ENCODE measurements around the gene PXN.

Gene PXN

GRCh38 chr12:120301962-120302815 is 36.7 kb upstream of the PXN start, which contains the start of gene SIRT4 (continued):
- TF ChIP-seq ZNF623 (tag by site-specific recombination; IDR thresholded peaks at IDR 0.05) (no peak), KLF1 (tag by site-specific recombination; IDR thresholded peaks at IDR 0.05) (peak; percentile 34; the same call in 1 of the 2 replicates), ZNF48 (tag by site-specific recombination; IDR thresholded peaks at IDR 0.05) (no peak), ZNF184 (tag by site-specific recombination; IDR thresholded peaks at IDR 0.05) (no peak), ZNF654 (tag by site-specific recombination; IDR thresholded peaks at IDR 0.05; ENCODE audit: low read depth) (peak; percentile 44), YY2 (tag by site-specific recombination; IDR thresholded peaks at IDR 0.05) (no peak), ZNF121 (tag by site-specific recombination; IDR thresholded peaks at IDR 0.05) (peak; percentile 30; the same call in 1 of the 2 replicates), ZNF768 (tag by site-specific recombination; IDR thresholded peaks at IDR 0.05) (no peak; the same call in 1 of the 2 replicates), ZNF501 (tag by site-specific recombination; IDR thresholded peaks at IDR 0.05) (peak; percentile 87), ZSCAN16 (tag by site-specific recombination; IDR thresholded peaks at IDR 0.05) (no peak), ZNF2 (tag by site-specific recombination; IDR thresholded peaks at IDR 0.05) (peak; percentile 94), ZNF366 (tag by site-specific recombination; conservative IDR thresholded peaks at IDR 0.05) (peak; percentile 34; the same call in 1 of the 2 replicates), ZNF174 (tag by site-specific recombination; IDR thresholded peaks at IDR 0.05) (no peak), RBAK (tag by site-specific recombination; IDR thresholded peaks at IDR 0.05) (no peak), ZFP37 (tag by site-specific recombination; IDR thresholded peaks at IDR 0.05) (no peak), ZNF433 (tag by site-specific recombination; IDR thresholded peaks at IDR 0.05; ENCODE audit: low read depth) (no peak), SALL2 (tag by site-specific recombination; IDR thresholded peaks at IDR 0.05; ENCODE audit: borderline replicate concordance) (no peak), ZBTB8A (tag by site-specific recombination; IDR thresholded peaks at IDR 0.05) (peak; percentile 45; the same call in 1 of the 2 replicates), ZSCAN30 (tag by site-specific recombination; IDR thresholded peaks at IDR 0.05) (no peak; the same call in 1 of the 2 replicates), ZNF350 (tag by site-specific recombination; IDR thresholded peaks at IDR 0.05) (no peak), ZNF423 (tag by site-specific recombination; IDR thresholded peaks at IDR 0.05) (no peak), INSM2 (tag by site-specific recombination; IDR thresholded peaks at IDR 0.05) (peak; percentile 100), ZNF362 (tag by site-specific recombination; IDR thresholded peaks at IDR 0.05) (peak; percentile 97), ZNF239 (tag by site-specific recombination; IDR thresholded peaks at IDR 0.05) (peak; percentile 9; the same call in 1 of the 2 replicates), ZNF692 (tag by site-specific recombination; IDR thresholded peaks at IDR 0.05) (peak; percentile 94), PRDM10 (tag by site-specific recombination; IDR thresholded peaks at IDR 0.05) (peak; percentile 100), ZFP69B (tag by site-specific recombination; IDR thresholded peaks at IDR 0.05) (peak; percentile 90), IKZF3 (tag by site-specific recombination; IDR thresholded peaks at IDR 0.05) (peak; percentile 75), REPIN1 (tag by site-specific recombination; IDR thresholded peaks at IDR 0.05; ENCODE audit: low read depth) (no peak), CTCF (tag by site-specific recombination; IDR thresholded peaks at IDR 0.05) (peak; percentile 82), WT1 (tag by site-specific recombination; IDR thresholded peaks at IDR 0.05) (peak; percentile 67; the same call in 1 of the 2 replicates)

Measured in HEK293 (cell line).